ENCODE results near the gene OR9A4.

GRCh38 chr7:141875453-141875852, 40.7 kb upstream of the OR9A4 start:
- no peak for TF ChIP-seq CTCF (IDR thresholded peaks at IDR 0.05)
- TF ChIP-seq POLR2A (IDR thresholded peaks at IDR 0.05), result no peak

Data from uterus (tissue), 2 donors.